CD14-positive monocyte (primary cell): Measurements from ENCODE around the gene CCL17. TPM values are rescaled to one million over a fixed set of nuclear protein-coding genes. Genes with fewer than 3 reads are reported as not detected.

Experiments used
- DNase-seq, 3 donors: peaks; one replicate each; pipeline ENCODE4 v3.0.0-alpha.2; 2011 to 2022
- H2AFZ ChIP-seq: 2 replicates; pipeline ENCODE4 v1.6.0; 2012; ENCODE audit warnings: mild to moderate bottlenecking, low read depth, low read length, inconsistent platforms; ENCODE audit not compliant: insufficient read depth, poor library complexity, severe bottlenecking
- H3K27ac ChIP-seq, 2 donors: 1 replicate in 1 of 2; 2 replicates in 1 of 2; pipeline ENCODE4 v1.5.1; 2012 to 2013; ENCODE audit warnings: low read length in 2 of 2, control low read depth in 1 of 2, inconsistent platforms in 1 of 2, low read depth in 1 of 2, mild to moderate bottlenecking in 1 of 2
- H3K27me3 ChIP-seq, 2 donors: one replicate each; pipeline versions ENCODE4 v1.6.0 to v1.6.1; 2011 to 2013; ENCODE audit warnings: low read length in 2 of 2; ENCODE audit not compliant: control insufficient read depth in 2 of 2, insufficient read depth in 2 of 2
- H3K36me3 ChIP-seq, 2 donors: replicated peaks in 1 of 2; 1 replicate in 1 of 2; 2 replicates in 1 of 2; pipeline versions ENCODE4 v1.5.1 to v1.6.1; 2012 to 2013; ENCODE audit warnings: low read length in 2 of 2, control low read depth in 1 of 2, inconsistent platforms in 1 of 2, mild to moderate bottlenecking in 1 of 2; ENCODE audit not compliant: insufficient read depth in 2 of 2, control insufficient read depth in 1 of 2
- H3K4me1 ChIP-seq, 2 donors: 1 replicate in 1 of 2; 2 replicates in 1 of 2; pipeline versions ENCODE4 v1.5.1 to v1.6.1; 2012 to 2013; ENCODE audit warnings: low read length in 2 of 2, control low read depth in 1 of 2, inconsistent platforms in 1 of 2, mild to moderate bottlenecking in 1 of 2, moderate library complexity in 1 of 2; ENCODE audit not compliant: insufficient read depth in 2 of 2, control insufficient read depth in 1 of 2
- H3K4me2 ChIP-seq: replicated peaks from 2 replicates; pipeline ENCODE3; 2012; ENCODE audit warnings: low read length, moderate library complexity, mild to moderate bottlenecking; ENCODE audit not compliant: poor library complexity, severe bottlenecking; ENCODE audit errors: extremely low read depth
- H3K4me3 ChIP-seq, 3 experiments: fragments of 200-600 bp in 1 of 3; sonication (generic) in 1 of 3; replicated peaks in 1 of 3; 1 replicate in 2 of 3; 2 replicates in 1 of 3; pipeline ENCODE4 v1.5.1; 2011 to 2013; ENCODE audit warnings: low read length in 3 of 3, mild to moderate bottlenecking in 3 of 3, control low read depth in 2 of 3, low read depth in 2 of 3, inconsistent platforms in 1 of 3, moderate library complexity in 1 of 3
- H3K79me2 ChIP-seq: 2 replicates; pipeline ENCODE4 v1.6.0; 2012; ENCODE audit warnings: mild to moderate bottlenecking, control low read depth, inconsistent platforms, low read length, moderate library complexity; ENCODE audit not compliant: insufficient read depth
- H3K9ac ChIP-seq: 2 replicates; pipeline ENCODE4 v1.6.0; 2017; ENCODE audit warnings: low read length, mild to moderate bottlenecking; ENCODE audit not compliant: insufficient read depth, poor library complexity, severe bottlenecking
- H3K9me3 ChIP-seq, 2 donors: replicated peaks in 1 of 2; 1 replicate in 1 of 2; 2 replicates in 1 of 2; pipeline versions ENCODE4 v1.5.1 to v1.6.1; 2012 to 2013; ENCODE audit warnings: low read length in 2 of 2, control low read depth in 1 of 2; ENCODE audit not compliant: control insufficient read depth in 1 of 2, insufficient read depth in 1 of 2
- H4K20me1 ChIP-seq: 2 replicates; pipeline ENCODE4 v1.6.0; 2012; ENCODE audit warnings: mild to moderate bottlenecking, low read length, control low read depth, moderate library complexity; ENCODE audit not compliant: insufficient read depth
- H3K27ac Mint-ChIP-seq, 7 donors: one replicate each; pipeline ENCODE4 v1.8.0; 2020; ENCODE audit warnings: mild to moderate bottlenecking in 7 of 7, mixed read lengths in 7 of 7, moderate library complexity in 6 of 7, inconsistent platforms in 2 of 7
- H3K27me3 Mint-ChIP-seq, 3 donors: one replicate each; pipeline ENCODE4 v1.8.0; 2021 to 2022; ENCODE audit warnings: low read depth in 3 of 3, mild to moderate bottlenecking in 3 of 3, mixed read lengths in 3 of 3, moderate library complexity in 3 of 3, inconsistent platforms in 1 of 3
- H3K36me3 Mint-ChIP-seq, 2 donors: one replicate each; pipeline ENCODE4 v1.8.0; 2020; ENCODE audit warnings: mixed read lengths in 2 of 2, inconsistent platforms in 1 of 2, mild to moderate bottlenecking in 1 of 2
- H3K4me1 Mint-ChIP-seq: one replicate; pipeline ENCODE4 v1.8.0; 2020; ENCODE audit warnings: mild to moderate bottlenecking, mixed read lengths
- H3K4me3 Mint-ChIP-seq, 2 donors: one replicate each; pipeline ENCODE4 v1.8.0; 2020; ENCODE audit warnings: mild to moderate bottlenecking in 2 of 2, mixed read lengths in 2 of 2, moderate library complexity in 1 of 2
- H3K9me3 Mint-ChIP-seq, 7 donors: one replicate each; pipeline ENCODE4 v1.8.0; 2020 to 2022; ENCODE audit warnings: mixed read lengths in 7 of 7, mild to moderate bottlenecking in 6 of 7, moderate library complexity in 6 of 7, inconsistent platforms in 2 of 7
- WGBS: methylation state at CpG from one replicate; pipeline ENCODE4 v1.1.5; 2013; ENCODE audit warnings: missing lambda C conversion rate; ENCODE audit not compliant: insufficient coverage; 5-methylcytosine and 5-hydroxymethylcytosine counted together
- intact Hi-C, 2 donors: fragments of 100-400 bp; cut with micrococcal nuclease; formaldehyde crosslinking; loops; one replicate each; pipeline versions ENCODE4 v1.15.0 to v1.15.1; 2023
- polyA plus RNA-seq, 3 donors: library from polyadenylated mRNA; depleted of rRNA in 1 of 3; unstranded in 2 of 3; stranded (reverse) in 1 of 3; fragments of 300-500 nt in 2 of 3; fragments of >200 nt in 1 of 3; fragmentation: Illumina TruSeq in 2 of 3; gene quantifications; 1 replicate in 2 of 3; 2 replicates in 1 of 3; pipeline ENCODE4 v1.2.3, GENCODE V29; 2012 to 2021
- TF ChIP-seq, protein P1 (sequence below): fragments of 200-600 bp; IDR thresholded peaks from one replicate; pipeline ENCODE4 v1.8.0; 2022; ENCODE audit warnings: antibody characterized with exemption, mild to moderate bottlenecking

The CCL17 gene
- polyA plus RNA-seq, 3 donors = not detected

DNA sequence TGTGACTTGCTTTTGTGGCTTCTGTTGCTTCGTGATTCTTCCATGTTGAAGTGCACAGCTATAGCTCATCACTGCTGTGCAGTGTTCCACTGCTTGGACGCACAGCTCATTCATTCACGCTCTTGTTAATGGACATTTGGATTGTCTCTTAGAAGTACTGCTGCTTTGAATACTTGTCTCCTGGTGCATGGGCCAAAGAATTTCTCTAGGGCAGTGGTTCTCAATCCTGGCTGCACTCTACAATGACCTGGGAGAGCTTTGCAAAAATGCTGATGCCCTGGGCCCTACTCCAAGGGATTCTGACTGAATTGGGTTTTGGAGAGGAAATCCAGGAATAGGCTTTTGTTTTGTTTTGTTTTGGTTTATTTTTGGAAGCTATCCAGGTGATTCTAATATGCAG is 20.0 kb downstream of the CCL17 start:
- H3K4me3 Mint-ChIP-seq = no peak overlapping the region
- peaks cover 0 to 2% (median 0%) of the 10 kb centered on the region in 3 donors for H3K27me3 Mint-ChIP-seq
- Histone ChIP-seq H3K9me3 (no peaks in the 10 kb centered on the region), H3K27ac (no peak overlapping the region), H3K79me2 (no peaks in the 10 kb centered on the region), H4K20me1 (no peaks in the 10 kb centered on the region), H3K27me3 (no peaks in the 10 kb centered on the region), H3K4me2 (no peak overlapping the region), H3K4me1 (no peaks in the 10 kb centered on the region), H3K4me3 (no peak overlapping the region), H3K36me3 (peaks cover 21 to 32% of the 10 kb centered on the region in 2 donors), H2AFZ (no peak overlapping the region), H3K9ac (no peak overlapping the region)
- 100% methylated on average over 2 of the region's 3 CpGs for WGBS
- H3K4me1 Mint-ChIP-seq = peaks cover 4% of the 10 kb centered on the region
- peaks cover 0 to 2% (median 0%) of the 10 kb centered on the region in 7 donors for H3K9me3 Mint-ChIP-seq
- intact Hi-C loops = no loop called here
- TF ChIP-seq, protein P1, sequence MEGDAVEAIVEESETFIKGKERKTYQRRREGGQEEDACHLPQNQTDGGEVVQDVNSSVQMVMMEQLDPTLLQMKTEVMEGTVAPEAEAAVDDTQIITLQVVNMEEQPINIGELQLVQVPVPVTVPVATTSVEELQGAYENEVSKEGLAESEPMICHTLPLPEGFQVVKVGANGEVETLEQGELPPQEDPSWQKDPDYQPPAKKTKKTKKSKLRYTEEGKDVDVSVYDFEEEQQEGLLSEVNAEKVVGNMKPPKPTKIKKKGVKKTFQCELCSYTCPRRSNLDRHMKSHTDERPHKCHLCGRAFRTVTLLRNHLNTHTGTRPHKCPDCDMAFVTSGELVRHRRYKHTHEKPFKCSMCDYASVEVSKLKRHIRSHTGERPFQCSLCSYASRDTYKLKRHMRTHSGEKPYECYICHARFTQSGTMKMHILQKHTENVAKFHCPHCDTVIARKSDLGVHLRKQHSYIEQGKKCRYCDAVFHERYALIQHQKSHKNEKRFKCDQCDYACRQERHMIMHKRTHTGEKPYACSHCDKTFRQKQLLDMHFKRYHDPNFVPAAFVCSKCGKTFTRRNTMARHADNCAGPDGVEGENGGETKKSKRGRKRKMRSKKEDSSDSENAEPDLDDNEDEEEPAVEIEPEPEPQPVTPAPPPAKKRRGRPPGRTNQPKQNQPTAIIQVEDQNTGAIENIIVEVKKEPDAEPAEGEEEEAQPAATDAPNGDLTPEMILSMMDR = no peak
- DNase-seq = no peak
- peaks cover 24 to 35% of the 10 kb centered on the region in 2 donors for H3K36me3 Mint-ChIP-seq
- H3K27ac Mint-ChIP-seq = peak overlapping the region in 1 of 7 donors; percentile 63

DNA sequence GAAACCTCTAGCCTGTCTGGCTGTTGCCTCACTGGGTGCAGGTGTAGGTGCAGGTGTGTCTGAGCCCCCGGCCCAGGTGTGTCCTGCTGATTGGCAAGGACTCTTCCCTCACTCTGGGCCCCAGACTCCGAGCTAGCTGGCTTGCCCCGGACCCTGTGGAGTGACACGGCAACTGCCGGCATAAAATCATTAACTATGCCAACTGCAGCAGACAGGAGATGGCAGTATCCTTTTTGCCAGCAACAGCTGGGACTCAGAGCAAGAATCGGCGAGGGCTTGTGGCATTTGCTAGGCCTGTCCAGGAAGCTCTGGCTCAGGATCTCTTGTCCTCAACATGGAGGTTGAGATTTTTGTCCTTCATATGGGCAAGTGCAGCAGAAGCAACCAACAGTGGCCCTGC is 21.8 kb downstream of the CCL17 start:
- Histone ChIP-seq H2AFZ (no peak overlapping the region), H3K27me3 (no peaks in the 10 kb centered on the region), H3K9ac (no peak overlapping the region), H3K4me3 (no peak overlapping the region), H3K79me2 (no peaks in the 10 kb centered on the region), H3K4me1 (no peaks in the 10 kb centered on the region), H3K9me3 (no peaks in the 10 kb centered on the region), H3K36me3 (peaks cover 38 to 50% of the 10 kb centered on the region in 2 donors), H3K4me2 (no peak overlapping the region), H4K20me1 (no peaks in the 10 kb centered on the region), H3K27ac (no peak overlapping the region)
- peaks cover 4% of the 10 kb centered on the region for H3K4me1 Mint-ChIP-seq
- no peak overlapping the region for H3K27ac Mint-ChIP-seq
- H3K9me3 Mint-ChIP-seq = peaks cover 0 to under 1% (median 0%) of the 10 kb centered on the region in 7 donors
- intact Hi-C loops = no loop called here
- 96% methylated on average over 5 of the region's 7 CpGs for WGBS
- H3K36me3 Mint-ChIP-seq = peaks cover 42 to 53% of the 10 kb centered on the region in 2 donors
- TF ChIP-seq, protein P1 = no peak
- no peaks in the 10 kb centered on the region for H3K27me3 Mint-ChIP-seq
- DNase-seq = no peak
- H3K4me3 Mint-ChIP-seq = no peak overlapping the region
